Measurements from ENCODE around the gene MRPL4. TPM values are rescaled to one million over a fixed set of nuclear protein-coding genes. Genes with fewer than 3 reads are reported as not detected.

Gene MRPL4
- total RNA-seq, 1 experiment from 2014 or later, result 57.6 TPM

- DNase-seq (ENCODE audit: low read depth), result peak; percentile 71
These were observed 36.7 kb downstream of the MRPL4 start for GRCh38 chr19:10288662-10289166.

- peak; percentile 80 for DNase-seq (ENCODE audit: low read depth)
These were observed 37.3 kb downstream of the MRPL4 start for GRCh38 chr19:10289167-10289835.

DNA sequence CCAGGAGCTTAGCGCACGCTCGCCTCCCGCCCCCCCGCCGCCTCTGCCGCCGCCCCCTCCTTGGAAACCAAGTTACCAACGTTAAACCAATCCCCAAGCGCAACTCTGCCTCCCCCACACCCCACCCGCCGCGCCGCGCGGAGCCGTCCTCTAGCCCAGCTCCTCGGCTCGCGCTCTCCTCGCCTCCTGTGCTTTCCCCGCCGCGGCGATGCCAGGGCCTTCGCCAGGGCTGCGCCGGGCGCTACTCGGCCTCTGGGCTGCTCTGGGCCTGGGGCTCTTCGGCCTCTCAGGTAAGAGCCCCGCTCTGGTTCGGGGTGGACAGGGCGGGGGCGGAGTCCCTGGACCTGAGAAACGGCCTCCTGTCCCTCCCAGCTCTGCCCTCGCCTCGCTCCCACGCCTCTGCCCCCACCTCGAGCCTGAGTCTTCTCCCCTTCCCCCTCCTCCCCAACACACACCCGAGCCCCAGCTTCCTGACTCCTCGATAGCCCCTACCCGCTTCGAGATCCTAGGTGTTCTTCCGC, 37.9 kb downstream of the MRPL4 start, which contains the start of gene ICAM5:
Gene ICAM5 (plus strand): TSS at position 117 of the 521 bp plus-strand sequence. CDS start 92 bp downstream, at position 209.
- DNase-seq (ENCODE audit: low read depth), result peak; percentile 67

GRCh38 chr19:10290357-10290875, 38.4 kb downstream of the MRPL4 start:
- DNase-seq (ENCODE audit: low read depth), result peak; percentile 20

- DNase-seq (ENCODE audit: low read depth), result peak; percentile 70
These were observed 39.0 kb downstream of the MRPL4 start for GRCh38 chr19:10290876-10291553.

GRCh38 chr19:10291554-10292205, 39.7 kb downstream of the MRPL4 start:
- DNase-seq (ENCODE audit: low read depth), result no peak

DNA sequence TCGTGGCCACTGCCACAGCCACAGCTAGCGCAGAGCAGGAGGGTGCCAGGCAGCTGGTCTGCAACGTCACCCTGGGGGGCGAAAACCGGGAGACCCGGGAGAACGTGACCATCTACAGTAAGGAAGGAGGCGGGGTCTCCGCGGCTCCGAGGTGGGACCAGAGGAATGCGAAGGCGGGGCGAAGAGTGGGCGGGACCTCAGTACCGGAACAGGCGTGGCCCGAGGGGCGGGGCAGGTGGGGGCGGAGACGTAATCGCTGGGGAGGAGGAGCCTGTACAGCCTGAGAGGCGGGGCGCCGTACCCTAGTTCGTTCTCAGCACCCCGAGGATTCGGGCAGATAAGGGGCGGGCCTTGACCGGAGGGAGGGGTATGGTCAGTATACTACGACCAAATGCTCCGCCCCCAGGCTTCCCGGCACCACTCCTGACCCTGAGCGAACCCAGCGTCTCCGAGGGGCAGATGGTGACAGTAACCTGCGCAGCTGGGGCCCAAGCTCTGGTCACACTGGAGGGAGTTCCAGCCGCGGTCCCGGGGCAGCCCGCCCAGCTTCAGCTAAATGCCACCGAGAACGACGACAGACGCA, 40.3 kb downstream of the MRPL4 start:
- DNase-seq (ENCODE audit: low read depth), result peak; percentile 84

DNA sequence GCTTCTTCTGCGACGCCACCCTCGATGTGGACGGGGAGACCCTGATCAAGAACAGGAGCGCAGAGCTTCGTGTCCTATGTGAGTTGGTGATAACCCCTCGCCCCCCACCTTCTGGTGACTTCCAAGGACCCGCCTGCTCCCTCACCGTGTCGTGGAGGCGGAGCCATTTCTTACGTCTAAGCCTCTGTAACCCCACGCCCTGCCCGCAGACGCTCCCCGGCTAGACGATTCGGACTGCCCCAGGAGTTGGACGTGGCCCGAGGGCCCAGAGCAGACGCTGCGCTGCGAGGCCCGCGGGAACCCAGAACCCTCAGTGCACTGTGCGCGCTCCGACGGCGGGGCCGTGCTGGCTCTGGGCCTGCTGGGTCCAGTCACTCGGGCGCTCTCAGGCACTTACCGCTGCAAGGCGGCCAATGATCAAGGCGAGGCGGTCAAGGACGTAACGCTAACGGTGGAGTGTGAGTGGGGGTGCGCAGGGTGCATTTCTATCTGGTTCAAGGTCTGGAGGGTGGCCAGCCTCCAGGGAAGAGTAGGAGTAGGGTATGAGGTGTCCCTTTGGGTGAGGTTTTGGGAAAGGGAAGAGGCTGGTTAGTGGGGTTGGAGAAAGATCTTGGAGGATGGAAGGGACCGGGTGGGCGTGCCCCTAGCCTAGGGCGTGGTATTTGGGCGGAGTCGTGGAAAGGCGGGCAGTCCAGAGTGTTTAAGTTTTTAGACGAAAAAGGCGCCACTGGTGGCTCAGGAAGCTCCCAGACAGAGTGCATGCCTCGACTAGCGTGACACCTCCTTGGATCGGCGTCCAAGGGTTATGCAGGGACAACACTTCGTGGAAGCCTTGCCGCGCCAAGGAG, 41.0 kb downstream of the MRPL4 start:
- peak; percentile 38 for DNase-seq (ENCODE audit: low read depth)

- no peak for DNase-seq (ENCODE audit: low read depth)
These were observed 41.8 kb downstream of the MRPL4 start for GRCh38 chr19:10293637-10294367.

DNA sequence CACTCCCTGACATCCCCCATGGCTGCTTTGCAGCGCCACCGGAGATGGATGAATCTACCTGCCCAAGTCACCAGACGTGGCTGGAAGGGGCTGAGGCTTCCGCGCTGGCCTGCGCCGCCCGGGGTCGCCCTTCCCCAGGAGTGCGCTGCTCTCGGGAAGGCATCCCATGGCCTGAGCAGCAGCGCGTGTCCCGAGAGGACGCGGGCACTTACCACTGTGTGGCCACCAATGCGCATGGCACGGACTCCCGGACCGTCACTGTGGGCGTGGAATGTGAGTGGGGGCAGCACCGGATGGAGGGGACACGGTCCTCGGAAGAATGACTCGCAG, 42.3 kb downstream of the MRPL4 start:
- DNase-seq (ENCODE audit: low read depth), result no peak

GRCh38 chr19:10295305-10295846, 43.4 kb downstream of the MRPL4 start:
- DNase-seq (ENCODE audit: low read depth), result peak; percentile 48

DNA sequence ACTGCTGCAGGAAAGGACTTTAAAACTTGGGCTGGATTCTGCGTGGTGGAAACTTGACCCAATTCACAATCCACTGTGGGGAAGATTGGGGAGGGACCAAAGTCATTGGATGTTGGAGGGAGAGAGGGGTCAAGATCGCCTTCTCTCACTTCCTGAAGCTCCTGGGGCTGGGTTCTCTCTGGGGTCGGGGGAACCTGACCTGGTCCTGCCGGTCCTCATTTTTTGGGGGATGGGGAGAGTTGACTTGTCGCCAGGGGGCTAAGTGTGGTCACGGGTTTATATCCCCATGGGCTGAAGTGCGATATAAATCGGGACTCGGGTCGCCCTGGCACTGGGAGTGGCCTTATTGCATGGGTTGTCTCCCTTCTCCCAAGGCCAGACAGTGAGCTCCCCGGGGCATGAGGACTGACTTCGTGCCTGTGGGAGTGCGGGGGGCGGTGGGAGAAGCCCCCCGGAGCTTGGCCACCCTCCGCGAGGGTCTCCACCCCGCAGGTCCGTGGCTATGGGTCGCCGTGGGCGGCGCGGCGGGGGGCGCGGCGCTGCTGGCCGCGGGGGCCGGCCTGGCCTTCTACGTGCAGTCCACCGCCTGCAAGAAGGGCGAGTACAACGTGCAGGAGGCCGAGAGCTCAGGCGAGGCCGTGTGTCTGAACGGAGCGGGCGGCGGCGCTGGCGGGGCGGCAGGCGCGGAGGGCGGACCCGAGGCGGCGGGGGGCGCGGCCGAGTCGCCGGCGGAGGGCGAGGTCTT, 44.0 kb downstream of the MRPL4 start:
- DNase-seq (ENCODE audit: low read depth), result no peak

DNA sequence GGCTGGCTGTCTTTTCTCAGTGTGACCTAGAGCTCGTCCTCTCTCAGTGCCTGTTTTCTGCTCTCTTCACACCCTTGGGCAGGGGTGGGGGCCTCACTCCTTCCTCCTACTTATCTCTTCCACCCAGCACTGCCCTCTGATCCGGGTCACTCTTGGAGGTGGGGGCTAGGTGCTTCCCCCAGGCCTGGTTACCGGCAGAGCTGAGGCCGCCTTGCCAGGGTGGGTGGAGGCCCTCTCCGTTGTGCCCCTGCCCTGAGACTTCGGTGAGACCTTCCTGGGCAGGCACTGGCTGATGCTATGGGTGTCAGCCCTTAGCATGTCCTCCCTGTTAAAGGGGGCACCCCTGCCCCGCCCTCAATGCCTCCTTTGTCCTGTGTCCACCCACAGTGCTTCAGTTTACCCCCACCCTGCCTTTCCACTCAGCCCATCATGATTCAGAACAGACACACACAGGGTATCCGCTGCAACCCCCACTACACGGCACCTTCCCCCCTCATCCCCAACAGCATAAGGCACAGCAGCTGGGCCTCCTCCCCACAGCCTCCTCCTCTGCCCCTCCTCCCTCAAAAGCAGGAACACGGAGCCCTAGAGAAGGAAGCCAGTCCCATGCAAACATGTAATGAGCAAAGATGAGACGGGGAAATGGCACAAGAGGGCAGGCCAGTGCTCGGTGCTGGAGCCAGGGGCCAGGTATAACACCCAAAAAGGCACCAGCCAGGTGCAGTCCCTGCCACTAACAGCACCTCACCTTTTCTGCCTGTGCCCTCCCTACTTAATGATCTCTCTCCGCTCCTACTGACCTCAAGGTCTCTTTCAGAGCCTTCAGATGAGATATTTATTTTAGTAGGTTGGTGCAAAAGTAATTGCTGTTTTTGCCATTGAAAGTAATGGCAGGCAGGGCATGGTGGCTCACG, 47.8 kb downstream of the MRPL4 start:
- DNase-seq (ENCODE audit: low read depth), result no peak

GRCh38 chr19:10305139-10305806, 53.3 kb downstream of the MRPL4 start:
- peak; percentile 70 for DNase-seq (ENCODE audit: low read depth)

DNA sequence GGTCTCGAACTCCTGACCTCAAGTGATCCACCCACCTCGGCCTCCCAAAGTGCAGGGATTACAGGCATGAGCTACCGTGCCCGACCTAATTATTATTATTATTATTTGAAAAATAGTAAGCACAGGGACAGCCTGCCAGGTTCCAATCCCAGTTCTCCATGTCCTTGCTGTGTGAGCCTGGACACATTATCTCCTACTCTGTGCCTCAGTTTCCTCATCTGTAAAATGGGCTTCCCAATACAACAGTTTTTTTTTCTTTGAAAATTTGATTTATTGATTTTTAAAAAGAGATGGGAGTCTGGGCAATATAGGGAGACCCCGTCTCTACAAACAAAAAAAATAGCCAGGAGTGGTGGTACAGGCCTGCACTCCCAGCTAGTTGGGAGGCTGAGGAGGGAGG, 54.3 kb downstream of the MRPL4 start:
- DNase-seq (ENCODE audit: low read depth), result no peak

DNA sequence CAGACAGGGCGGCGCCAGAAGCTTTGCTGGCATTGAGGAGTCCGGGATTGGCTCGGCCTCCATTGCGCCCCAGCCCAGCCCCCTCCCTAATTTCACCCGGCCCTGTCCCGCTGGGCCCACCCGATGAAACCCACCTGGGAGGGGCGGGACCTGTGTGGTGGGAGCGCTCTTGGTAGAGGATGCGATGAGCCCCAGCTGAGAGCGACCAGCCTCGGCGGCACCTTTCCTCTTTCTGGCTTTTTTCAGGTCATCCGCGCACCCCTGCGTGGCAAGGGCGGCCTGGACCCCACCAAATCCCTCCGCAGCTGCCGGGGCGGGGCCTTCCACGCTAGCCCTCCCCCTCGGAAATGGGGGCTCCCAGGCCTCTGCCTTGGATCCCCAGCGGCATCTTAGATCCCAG, 57.4 kb downstream of the MRPL4 start, which contains the start of gene ZGLP1:
Gene ZGLP1 (minus strand): TSS at position 393 of the 400 bp plus-strand sequence.
- DNase-seq (ENCODE audit: low read depth), result no peak

Data from RPMI7951 (cell line).